WTC11 (cell line): Measurements from ENCODE around the gene TP53BP2.

Experiments
- CREM ChIP-seq: sonication (generic); formaldehyde crosslinking; IDR thresholded peaks from 2 replicates; pipeline ENCODE4 v1.8.1; 2022; ENCODE audit warnings: mild to moderate bottlenecking, missing genetic modification reagents, moderate library complexity
- CTCF ChIP-seq: fragments of 200-600 bp; IDR thresholded peaks from 2 replicates; pipeline ENCODE4 v1.8.0; 2022; ENCODE audit warnings: antibody characterized with exemption
- E2F1 ChIP-seq: sonication (generic); formaldehyde crosslinking; IDR thresholded peaks from 2 replicates; pipeline ENCODE4 v1.8.0; 2022; ENCODE audit warnings: mild to moderate bottlenecking, missing genetic modification reagents
- ELF4 ChIP-seq: sonication (generic); formaldehyde crosslinking; IDR thresholded peaks from 2 replicates; pipeline ENCODE4 v1.8.1; 2022; ENCODE audit warnings: low read depth, mild to moderate bottlenecking, moderate library complexity, missing genetic modification reagents
- SP1 ChIP-seq: sonication (generic); formaldehyde crosslinking; conservative IDR thresholded peaks from 2 replicates; pipeline ENCODE4 v1.8.1; 2022; ENCODE audit warnings: missing genetic modification reagents
- TEAD4 ChIP-seq: sonication (generic); formaldehyde crosslinking; IDR thresholded peaks from 2 replicates; pipeline ENCODE4 v1.8.0; 2022; ENCODE audit warnings: mild to moderate bottlenecking, missing genetic modification reagents

GRCh38 chr1:223770621-223771315 lies 75.0 kb downstream of the TP53BP2 start:
- TF ChIP-seq CTCF (no peak), E2F1 (no peak), ELF4 (no peak), TEAD4 (CRISPR knock-in tag) (no peak), CREM (CRISPR knock-in tag) (no peak), SP1 (CRISPR knock-in tag) (no peak)
